HepG2 (cell line): ENCODE measurements around the gene LIPH. TPM values are rescaled to one million over a fixed set of nuclear protein-coding genes. Genes with fewer than 3 reads are reported as not detected.
A peak's percentile ranks its signal among the peaks of the same experiment; 100 is the strongest.

ENCODE experiments used
- ATAC-seq: fragments of 200-7000 bp; cut with Tn5 transposase; 3 replicates; pipeline ENCODE4 v1.9.1; 2020; ENCODE audit warnings: mild to moderate bottlenecking, moderate library complexity
- BruUV-seq: library from RNA; stranded (reverse); fragments of 400-500 nt; replicated peaks from 2 replicates; lab custom pipeline; 2021; lab: Mats Ljungman, UMichigan
- CTCF ChIA-PET: fragments of 300-600 bp; formaldehyde crosslinking; extraction: SDS; loops from one replicate; lab custom pipeline; 2021; ENCODE audit warnings: low total read pairs, inconsistent platforms, low intra/inter-chr PET ratio; lab: Yijun Ruan, JAX
- POLR2A ChIA-PET: fragments of 350-600 bp; sonication (Branson Sonifier 250); formaldehyde crosslinking; loops from one replicate; lab custom pipeline; 2020; ENCODE audit warnings: antibody characterized with exemption, inconsistent platforms; lab: Yijun Ruan, JAX
- DNase-seq: peaks from one replicate; pipeline ENCODE4 v3.0.0-alpha.2; 2015; ENCODE audit warnings: low spot score
- FAIRE-seq: peaks from 3 replicates; lab custom pipeline; 2011; peaks lifted over from hg19 to GRCh38; lab: Jason Lieb, UNC
- H2AFZ ChIP-seq: one replicate; pipeline ENCODE4 v1.6.1; 2011; ENCODE audit warnings: low read length, inconsistent platforms
- H3K27ac ChIP-seq: fragments of 300-600 bp; 3 replicates; pipeline ENCODE4 v1.8.0; 2011; ENCODE audit warnings: mixed run types, mild to moderate bottlenecking, mixed read lengths, low read length, inconsistent platforms; ENCODE audit not compliant: insufficient read depth; ENCODE audit errors: extremely low read length
- H3K27me3 ChIP-seq, 2 experiments: fragments of 200-600 bp in 1 of 2; 2 replicates in 1 of 2; 3 replicates in 1 of 2; pipeline versions ENCODE4 v1.6.0 to v1.8.0; 2011; ENCODE audit warnings: low read length in 2 of 2, mild to moderate bottlenecking in 2 of 2, moderate library complexity in 2 of 2, inconsistent platforms in 1 of 2; ENCODE audit not compliant: insufficient read depth in 2 of 2, control insufficient read depth in 1 of 2
- H3K36me3 ChIP-seq, 2 experiments: fragments of 200-600 bp in 1 of 2; replicated peaks in 1 of 2; 2 replicates in 1 of 2; 3 replicates in 1 of 2; pipeline versions ENCODE4 v1.5.1 to v1.8.0; 2011; ENCODE audit warnings: low read length in 2 of 2, inconsistent platforms in 1 of 2; ENCODE audit not compliant: insufficient read depth in 2 of 2, control insufficient read depth in 1 of 2
- H3K4me1 ChIP-seq: 2 replicates; pipeline ENCODE4 v1.5.1; 2012; ENCODE audit warnings: low read length, inconsistent platforms; ENCODE audit not compliant: insufficient read depth
- H3K4me2 ChIP-seq: 2 replicates; pipeline ENCODE4 v1.6.0; 2011; ENCODE audit warnings: low read depth, low read length, inconsistent platforms
- H3K4me3 ChIP-seq, 3 experiments: fragments of 200-600 bp in 1 of 3; sonication (generic), shearing (Covaris generic) in 1 of 3; replicated peaks in 1 of 3; 2 replicates each; pipeline ENCODE4 v1.5.1; 2011 to 2016; ENCODE audit warnings: low read length in 3 of 3, inconsistent platforms in 2 of 3, low read depth in 2 of 3, mild to moderate bottlenecking in 2 of 3, control low read depth in 1 of 3, mixed read lengths in 1 of 3; ENCODE audit not compliant: insufficient read depth in 1 of 3
- H3K79me2 ChIP-seq: one replicate; pipeline ENCODE4 v1.6.1; 2011; ENCODE audit warnings: low read length, inconsistent platforms; ENCODE audit not compliant: insufficient read depth
- H3K9ac ChIP-seq: 2 replicates; pipeline ENCODE4 v1.6.0; 2011; ENCODE audit warnings: mild to moderate bottlenecking, low read depth, low read length, inconsistent platforms; ENCODE audit not compliant: insufficient read depth
- H3K9me3 ChIP-seq: 2 replicates; pipeline ENCODE4 v1.5.1; 2012; ENCODE audit warnings: mild to moderate bottlenecking, low read length
- H4K20me1 ChIP-seq: 2 replicates; pipeline ENCODE4 v1.6.0; 2011; ENCODE audit warnings: inconsistent platforms, mild to moderate bottlenecking, low read length, moderate library complexity; ENCODE audit not compliant: insufficient read depth
- GABPB1 ChIP-seq: IDR thresholded peaks from 2 replicates; pipeline ENCODE4 v1.6.1; 2016; ENCODE audit warnings: mild to moderate bottlenecking, missing genetic modification reagents, moderate library complexity, missing compliant biosample characterization
- NR2F2 ChIP-seq: IDR thresholded peaks from 2 replicates; pipeline ENCODE4 v1.6.1; 2012; ENCODE audit warnings: low read depth, inconsistent platforms, borderline replicate concordance
- NR3C1 ChIP-seq: sonication (generic); formaldehyde crosslinking; IDR thresholded peaks from 2 replicates; pipeline ENCODE4 v1.4.0; 2020; ENCODE audit warnings: missing genetic modification reagents
- PHF21A ChIP-seq: sonication (generic); formaldehyde crosslinking; IDR thresholded peaks from 2 replicates; pipeline ENCODE4 v1.5.0; 2020; ENCODE audit warnings: mild to moderate bottlenecking, missing genetic modification reagents
- SMAD9 ChIP-seq: sonication (generic); formaldehyde crosslinking; IDR thresholded peaks from 2 replicates; pipeline ENCODE4 v1.5.1; 2020; ENCODE audit warnings: mild to moderate bottlenecking, missing genetic modification reagents
- TBX2 ChIP-seq: sonication (generic); formaldehyde crosslinking; IDR thresholded peaks from 2 replicates; pipeline ENCODE4 v1.5.0; 2020; ENCODE audit warnings: missing genetic modification reagents, mild to moderate bottlenecking, borderline replicate concordance
- TP53 ChIP-seq: sonication (generic); formaldehyde crosslinking; conservative IDR thresholded peaks from 2 replicates; pipeline ENCODE4 v1.4.0; 2020; ENCODE audit warnings: missing genetic modification reagents
- ZNF12 ChIP-seq: sonication (generic); formaldehyde crosslinking; IDR thresholded peaks from 2 replicates; pipeline ENCODE4 v1.5.0; 2020; ENCODE audit warnings: missing genetic modification reagents
- ZNF7 ChIP-seq: IDR thresholded peaks from 2 replicates; pipeline ENCODE4 v1.6.1; 2016; ENCODE audit warnings: missing biosample characterization, missing genetic modification reagents
- ZNF776 ChIP-seq: sonication (generic); formaldehyde crosslinking; IDR thresholded peaks from 2 replicates; pipeline ENCODE4 v1.4.0; 2020; ENCODE audit warnings: mild to moderate bottlenecking, missing genetic modification reagents
- ZNF780A ChIP-seq: sonication (generic); formaldehyde crosslinking; IDR thresholded peaks from 2 replicates; pipeline ENCODE4 v1.8.0; 2022; ENCODE audit warnings: mild to moderate bottlenecking, missing genetic modification reagents, moderate library complexity
- ZNF781 ChIP-seq: sonication (generic); formaldehyde crosslinking; IDR thresholded peaks from 2 replicates; pipeline ENCODE4 v1.5.1; 2020; ENCODE audit warnings: borderline replicate concordance, mild to moderate bottlenecking, missing genetic modification reagents; ENCODE audit errors: not compliant biosample characterization
- WGBS: methylation state at CpG from one replicate; pipeline ENCODE4 v1.1.6; 2017; ENCODE audit warnings: low lambda C conversion rate; 5-methylcytosine and 5-hydroxymethylcytosine counted together
- in situ Hi-C: cut with HindIII; loops from 2 replicates; pipeline ENCODE4 v1.10.0; 2017; ENCODE audit warnings: low pct_unique_long_range_greater_than_20kb; ENCODE audit not compliant: extremely low pct_ligation_motif_present
- intact Hi-C: fragments of 100-400 bp; cut with micrococcal nuclease; formaldehyde crosslinking; loops from one replicate; pipeline ENCODE4 v1.10.0; 2022; ENCODE audit not compliant: unreplicated experiment
- polyA plus RNA-seq, 8 experiments: library from polyadenylated mRNA; depleted of rRNA in 3 of 8; stranded (reverse) in 7 of 8; unstranded in 1 of 8; fragments of >200 nt; fragmentation: Illumina TruSeq in 4 of 8; extraction: Trizol in 4 of 8; gene quantifications; 2 replicates each; pipeline versions ENCODE4 v1.2.1 to v1.2.3, GENCODE V29; 2011 to 2016; ENCODE audit warnings: low read depth in 4 of 8, missing spikeins in 1 of 8, mixed read lengths in 1 of 8; ENCODE audit not compliant: insufficient read depth in 1 of 8
- total RNA-seq, 5 experiments: library from RNA; depleted of rRNA; stranded (reverse); fragments of >200 nt; fragmentation: Illumina TruSeq; extraction: Trizol; gene quantifications; 2 replicates each; pipeline ENCODE4 v1.2.3, GENCODE V29; 2016; ENCODE audit warnings: low read depth in 1 of 5
- TF ChIP-seq, protein P1 (sequence below): IDR thresholded peaks from 2 replicates; pipeline ENCODE4 v1.6.1; 2016; ENCODE audit warnings: missing biosample characterization, missing genetic modification reagents, low read depth
- TF ChIP-seq, protein P2 (sequence below): sonication (generic); formaldehyde crosslinking; conservative IDR thresholded peaks from 2 replicates; pipeline ENCODE4 v1.4.0; 2020; ENCODE audit warnings: mild to moderate bottlenecking, missing genetic modification reagents, moderate library complexity
- TF ChIP-seq, protein P3 (sequence below): sonication (generic); formaldehyde crosslinking; IDR thresholded peaks from 2 replicates; pipeline ENCODE4 v1.5.1; 2020; ENCODE audit warnings: mild to moderate bottlenecking, moderate library complexity, missing genetic modification reagents
- TF ChIP-seq, protein P4 (sequence below): sonication (generic); formaldehyde crosslinking; IDR thresholded peaks from 2 replicates; pipeline ENCODE4; 2020; ENCODE audit warnings: missing genetic modification reagents, mild to moderate bottlenecking, borderline replicate concordance

Gene LIPH
- total and polyA plus RNA-seq, 2 of the 13 experiments (the other 11 are each of a cell fraction or from before 2014, with no cell fraction given): 0.09 to 0.34 TPM

DNA sequence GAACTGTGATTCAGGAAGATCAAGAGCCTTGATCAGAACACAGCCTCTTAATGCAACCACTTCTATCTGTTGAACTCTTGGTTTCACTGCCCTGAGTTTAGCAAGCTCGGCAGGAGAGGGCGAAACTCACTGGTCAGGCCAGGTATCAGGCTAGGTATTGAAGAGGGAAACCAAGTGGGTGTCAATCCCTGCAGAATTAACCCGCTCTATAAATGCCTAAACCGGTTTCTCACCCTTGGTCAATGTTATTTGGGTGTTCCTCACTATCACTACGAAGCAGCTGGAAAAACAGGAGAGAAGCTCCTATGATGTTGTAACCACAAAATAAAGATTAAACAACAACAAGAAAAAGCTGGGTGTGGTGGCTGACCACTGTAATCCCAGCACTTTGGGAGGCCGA lies 23.9 kb downstream of the LIPH start:
- Histone ChIP-seq H3K27me3 (0 out of 5 replicates have a peak, but pooled peaks cover 0 to 3% of the 10 kb centered on the region in 2 experiments), H3K36me3 (no peaks in the 10 kb centered on the region), H3K27ac (no peak overlapping the region), H3K79me2 (no peaks in the 10 kb centered on the region), H2AFZ (no peak overlapping the region), H4K20me1 (no peaks in the 10 kb centered on the region), H3K4me2 (no peak overlapping the region), H3K4me3 (no peak overlapping the region), H3K9me3 (no peaks in the 10 kb centered on the region), H3K9ac (no peak overlapping the region), H3K4me1 (peaks cover 6% of the 10 kb centered on the region; the same call in 1 of the 2 replicates)
- peak; percentile 50; the same call in 2 of the 3 replicates for ATAC-seq
- DNase-seq: no peak
- WGBS: 26% methylated on average over 6 of the region's 6 CpGs
- CTCF ChIA-PET: no interaction called here
- no peak for FAIRE-seq
- no peak for TF ChIP-seq ZNF12
- TF ChIP-seq, protein P1, sequence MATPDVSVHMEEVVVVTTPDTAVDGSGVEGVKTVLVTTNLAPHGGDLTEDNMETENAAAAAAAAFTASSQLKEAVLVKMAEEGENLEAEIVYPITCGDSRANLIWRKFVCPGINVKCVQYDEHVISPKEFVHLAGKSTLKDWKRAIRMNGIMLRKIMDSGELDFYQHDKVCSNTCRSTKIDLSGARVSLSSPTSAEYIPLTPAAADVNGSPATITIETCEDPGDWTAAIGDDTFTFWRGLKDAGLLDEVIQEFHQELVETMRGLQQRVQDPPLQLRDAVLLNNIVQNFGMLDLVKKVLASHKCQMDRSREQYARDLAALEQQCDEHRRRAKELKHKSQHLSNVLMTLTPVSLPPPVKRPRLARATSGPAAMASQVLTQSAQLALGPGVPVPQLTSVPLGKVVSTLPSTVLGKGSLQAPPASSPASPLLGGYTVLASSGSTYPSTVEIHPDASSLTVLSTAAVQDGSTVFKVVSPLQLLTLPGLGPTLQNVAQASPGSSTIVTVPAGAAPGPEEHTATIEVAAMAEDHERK (CRISPR knock-in tag): no peak
- TF ChIP-seq, protein P2, sequence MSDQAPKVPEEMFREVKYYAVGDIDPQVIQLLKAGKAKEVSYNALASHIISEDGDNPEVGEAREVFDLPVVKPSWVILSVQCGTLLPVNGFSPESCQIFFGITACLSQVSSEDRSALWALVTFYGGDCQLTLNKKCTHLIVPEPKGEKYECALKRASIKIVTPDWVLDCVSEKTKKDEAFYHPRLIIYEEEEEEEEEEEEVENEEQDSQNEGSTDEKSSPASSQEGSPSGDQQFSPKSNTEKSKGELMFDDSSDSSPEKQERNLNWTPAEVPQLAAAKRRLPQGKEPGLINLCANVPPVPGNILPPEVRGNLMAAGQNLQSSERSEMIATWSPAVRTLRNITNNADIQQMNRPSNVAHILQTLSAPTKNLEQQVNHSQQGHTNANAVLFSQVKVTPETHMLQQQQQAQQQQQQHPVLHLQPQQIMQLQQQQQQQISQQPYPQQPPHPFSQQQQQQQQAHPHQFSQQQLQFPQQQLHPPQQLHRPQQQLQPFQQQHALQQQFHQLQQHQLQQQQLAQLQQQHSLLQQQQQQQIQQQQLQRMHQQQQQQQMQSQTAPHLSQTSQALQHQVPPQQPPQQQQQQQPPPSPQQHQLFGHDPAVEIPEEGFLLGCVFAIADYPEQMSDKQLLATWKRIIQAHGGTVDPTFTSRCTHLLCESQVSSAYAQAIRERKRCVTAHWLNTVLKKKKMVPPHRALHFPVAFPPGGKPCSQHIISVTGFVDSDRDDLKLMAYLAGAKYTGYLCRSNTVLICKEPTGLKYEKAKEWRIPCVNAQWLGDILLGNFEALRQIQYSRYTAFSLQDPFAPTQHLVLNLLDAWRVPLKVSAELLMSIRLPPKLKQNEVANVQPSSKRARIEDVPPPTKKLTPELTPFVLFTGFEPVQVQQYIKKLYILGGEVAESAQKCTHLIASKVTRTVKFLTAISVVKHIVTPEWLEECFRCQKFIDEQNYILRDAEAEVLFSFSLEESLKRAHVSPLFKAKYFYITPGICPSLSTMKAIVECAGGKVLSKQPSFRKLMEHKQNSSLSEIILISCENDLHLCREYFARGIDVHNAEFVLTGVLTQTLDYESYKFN: no peak
- TF ChIP-seq, protein P3, sequence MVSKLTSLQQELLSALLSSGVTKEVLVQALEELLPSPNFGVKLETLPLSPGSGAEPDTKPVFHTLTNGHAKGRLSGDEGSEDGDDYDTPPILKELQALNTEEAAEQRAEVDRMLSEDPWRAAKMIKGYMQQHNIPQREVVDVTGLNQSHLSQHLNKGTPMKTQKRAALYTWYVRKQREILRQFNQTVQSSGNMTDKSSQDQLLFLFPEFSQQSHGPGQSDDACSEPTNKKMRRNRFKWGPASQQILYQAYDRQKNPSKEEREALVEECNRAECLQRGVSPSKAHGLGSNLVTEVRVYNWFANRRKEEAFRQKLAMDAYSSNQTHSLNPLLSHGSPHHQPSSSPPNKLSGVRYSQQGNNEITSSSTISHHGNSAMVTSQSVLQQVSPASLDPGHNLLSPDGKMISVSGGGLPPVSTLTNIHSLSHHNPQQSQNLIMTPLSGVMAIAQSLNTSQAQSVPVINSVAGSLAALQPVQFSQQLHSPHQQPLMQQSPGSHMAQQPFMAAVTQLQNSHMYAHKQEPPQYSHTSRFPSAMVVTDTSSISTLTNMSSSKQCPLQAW (CRISPR knock-in tag): no peak
- no peak for TF ChIP-seq PHF21A (CRISPR knock-in tag)
- no peak for TF ChIP-seq ZNF776 (CRISPR knock-in tag)
- TF ChIP-seq ZNF780A (CRISPR knock-in tag): no peak
- no peak for TF ChIP-seq ZNF7 (CRISPR knock-in tag)
- TF ChIP-seq, protein P4, sequence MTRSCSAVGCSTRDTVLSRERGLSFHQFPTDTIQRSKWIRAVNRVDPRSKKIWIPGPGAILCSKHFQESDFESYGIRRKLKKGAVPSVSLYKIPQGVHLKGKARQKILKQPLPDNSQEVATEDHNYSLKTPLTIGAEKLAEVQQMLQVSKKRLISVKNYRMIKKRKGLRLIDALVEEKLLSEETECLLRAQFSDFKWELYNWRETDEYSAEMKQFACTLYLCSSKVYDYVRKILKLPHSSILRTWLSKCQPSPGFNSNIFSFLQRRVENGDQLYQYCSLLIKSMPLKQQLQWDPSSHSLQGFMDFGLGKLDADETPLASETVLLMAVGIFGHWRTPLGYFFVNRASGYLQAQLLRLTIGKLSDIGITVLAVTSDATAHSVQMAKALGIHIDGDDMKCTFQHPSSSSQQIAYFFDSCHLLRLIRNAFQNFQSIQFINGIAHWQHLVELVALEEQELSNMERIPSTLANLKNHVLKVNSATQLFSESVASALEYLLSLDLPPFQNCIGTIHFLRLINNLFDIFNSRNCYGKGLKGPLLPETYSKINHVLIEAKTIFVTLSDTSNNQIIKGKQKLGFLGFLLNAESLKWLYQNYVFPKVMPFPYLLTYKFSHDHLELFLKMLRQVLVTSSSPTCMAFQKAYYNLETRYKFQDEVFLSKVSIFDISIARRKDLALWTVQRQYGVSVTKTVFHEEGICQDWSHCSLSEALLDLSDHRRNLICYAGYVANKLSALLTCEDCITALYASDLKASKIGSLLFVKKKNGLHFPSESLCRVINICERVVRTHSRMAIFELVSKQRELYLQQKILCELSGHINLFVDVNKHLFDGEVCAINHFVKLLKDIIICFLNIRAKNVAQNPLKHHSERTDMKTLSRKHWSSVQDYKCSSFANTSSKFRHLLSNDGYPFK (CRISPR knock-in tag): no peak
- TF ChIP-seq NR3C1: no peak
- TF ChIP-seq ZNF781: no peak
- no peak for TF ChIP-seq GABPB1
- no peak for TF ChIP-seq TP53 (CRISPR knock-in tag)
- TF ChIP-seq TBX2 (CRISPR knock-in tag): no peak
- TF ChIP-seq SMAD9: no peak
- no peak for TF ChIP-seq NR2F2
- intact Hi-C loops (no loop called here), in situ Hi-C loops (no loop called here)
- BruUV-seq: no TSS peak
- POLR2A ChIA-PET: no interaction called here
